NCI-H187 (cell line): ENCODE results near the gene E2F4.

Source experiments
- DNase-seq, 2 experiments: peaks; one replicate each; lab custom pipeline; 2025; lab: John Stamatoyannopoulos, UW

Gene E2F4

GRCh38 chr16:67173808-67174705 is 17.9 kb upstream of the E2F4 start:
- peak; percentile 33 to 62 for DNase-seq

GRCh38 chr16:67174706-67175231 is 17.2 kb upstream of the E2F4 start:
- DNase-seq, result no peak

- DNase-seq, result no peak
Measured at GRCh38 chr16:67176662-67177061, 15.3 kb upstream of the E2F4 start.

- peak; percentile 60 to 78 for DNase-seq
Measured at GRCh38 chr16:67177743-67178699, 13.9 kb upstream of the E2F4 start.

GRCh38 chr16:67179421-67180080 is 12.4 kb upstream of the E2F4 start:
- DNase-seq, result no peak

- no peak for DNase-seq
Measured at GRCh38 chr16:67180166-67180565, 11.8 kb upstream of the E2F4 start.

- no peak for DNase-seq
Measured at GRCh38 chr16:67181346-67181745, 10.6 kb upstream of the E2F4 start.

GRCh38 chr16:67182288-67182687 is 9.7 kb upstream of the E2F4 start:
- no peak for DNase-seq

- no peak for DNase-seq
Measured at GRCh38 chr16:67183284-67183626, 8.7 kb upstream of the E2F4 start.

GRCh38 chr16:67183627-67184452 is 8.1 kb upstream of the E2F4 start, which contains the start of gene MATCAP1:
TSS of gene MATCAP1 (minus strand) at chr16:67183963. CDS start at chr16:67180610, 3,353 bp downstream.
- DNase-seq, result peak; percentile 87 to 94

- no peak for DNase-seq
Measured at GRCh38 chr16:67184453-67184994, 7.4 kb upstream of the E2F4 start.

GRCh38 chr16:67184995-67185650 is 6.8 kb upstream of the E2F4 start:
- DNase-seq, result peak; percentile 15 to 20

- DNase-seq, result no peak
Measured at GRCh38 chr16:67185651-67186134, 6.3 kb upstream of the E2F4 start.

GRCh38 chr16:67186550-67186950 is 5.4 kb upstream of the E2F4 start:
- no peak for DNase-seq

GRCh38 chr16:67187175-67187890 is 4.6 kb upstream of the E2F4 start:
- DNase-seq, result no peak

GRCh38 chr16:67188323-67188722 is 3.6 kb upstream of the E2F4 start:
- no peak for DNase-seq

- DNase-seq, result no peak
Measured at GRCh38 chr16:67188798-67189197, 3.2 kb upstream of the E2F4 start.

- no peak for DNase-seq
Measured at GRCh38 chr16:67190041-67190440, 1.9 kb upstream of the E2F4 start, which contains the start of gene EXOC3L1. TSS of gene EXOC3L1 (minus strand) at chr16:67190136. CDS start at chr16:67189676, 460 bp downstream.
